Posterior cingulate gyrus (tissue), 11 donors: ENCODE measurements around the gene NUDC.
"Not testable (repeated sequence)": the region's sequence is repeated elsewhere in the genome, so short reads cannot be mapped to it uniquely, and the experiment has no call there.

ENCODE experiments used
- DNase-seq, 10 donors: peaks; one replicate each; pipeline versions ENCODE4 v3.0.0 to v3.0.0-alpha.2; 2020 to 2021; ENCODE audit warnings: mixed read lengths in 3 of 10
- intact Hi-C: fragments of 100-400 bp; cut with DNase I; formaldehyde crosslinking; loops from one replicate; pipeline ENCODE4 v1.15.1; 2023

NUDC gene

GRCh38 chr1:26921540-26922430 lies at the start of gene NUDC:
TSS of gene NUDC (plus strand) at chr1:26921743. CDS start at chr1:26921849, 106 bp downstream.
- intact Hi-C loops, result no loop called here
- DNase-seq, result peak; percentile 97 to 100 (median 98)

GRCh38 chr1:26873097-26873496 lies 48.4 kb upstream of the NUDC start:
- DNase-seq, intact Hi-C loops: not testable (repeated sequence)

- intact Hi-C loops, result loop anchor here (5.0 kb wide), 2 partner anchors 68 to 273 kb away; no protein-coding TSS in a partner anchor
- DNase-seq, result no peak
Measured at GRCh38 chr1:26874896-26875295, 46.6 kb upstream of the NUDC start.

- DNase-seq, result no peak
- intact Hi-C loops, result loop anchor here (5.0 kb wide), 2 partner anchors 70 to 275 kb away; no protein-coding TSS in a partner anchor
Measured at GRCh38 chr1:26877326-26877725, 44.2 kb upstream of the NUDC start.

- intact Hi-C loops, result loop anchor here (5.0 kb wide), 2 partner anchors 72 to 277 kb away; no protein-coding TSS in a partner anchor
- DNase-seq, result no peak
Measured at GRCh38 chr1:26879793-26880192, 41.8 kb upstream of the NUDC start.

DNA sequence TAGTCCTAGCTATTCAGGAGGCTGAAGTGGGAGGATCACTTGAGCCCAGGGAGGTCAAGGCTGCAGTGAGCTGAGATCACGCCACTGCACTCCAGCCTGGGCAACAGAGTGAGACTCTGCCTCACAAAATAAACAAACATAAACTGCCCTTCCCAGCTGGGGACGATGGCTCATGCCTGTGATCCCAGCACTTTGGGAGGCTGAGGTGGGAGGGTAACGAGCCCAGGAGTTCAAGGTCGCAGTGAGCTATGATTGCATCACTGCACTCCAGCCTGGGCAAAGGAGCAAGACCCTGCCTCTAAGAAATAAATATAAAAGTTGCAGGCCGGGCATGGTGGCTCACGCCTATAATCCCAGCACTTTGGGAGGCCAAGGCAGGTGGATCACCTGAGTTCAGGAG lies 39.9 kb upstream of the NUDC start:
- DNase-seq, intact Hi-C loops: not testable (repeated sequence)

GRCh38 chr1:26882696-26883463 lies 38.7 kb upstream of the NUDC start:
- intact Hi-C loops, result no loop called here
- DNase-seq, result no peak

DNA sequence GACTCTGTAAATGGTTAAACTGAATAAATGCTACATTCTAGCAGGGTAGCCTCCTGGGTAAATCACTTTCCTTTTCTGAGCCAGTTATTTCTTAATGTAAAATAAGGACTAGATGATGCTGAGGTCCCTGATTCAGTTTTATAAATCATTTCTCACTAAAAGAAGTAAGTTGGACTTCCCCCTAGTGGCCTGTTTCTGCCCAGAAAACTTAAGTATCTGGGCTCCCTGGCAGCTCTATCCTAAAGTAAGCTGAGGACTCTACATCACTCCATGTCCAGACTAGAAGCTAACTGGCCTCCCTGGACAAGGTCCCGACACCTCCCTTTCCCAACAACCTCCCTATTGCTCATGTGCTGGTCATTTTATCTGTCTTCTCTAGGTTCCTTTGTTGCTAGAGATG lies 34.4 kb upstream of the NUDC start:
- no peak for DNase-seq
- intact Hi-C loops, result no loop called here

GRCh38 chr1:26888231-26888630 lies 33.3 kb upstream of the NUDC start:
- intact Hi-C loops, result no loop called here
- DNase-seq, result no peak

DNA sequence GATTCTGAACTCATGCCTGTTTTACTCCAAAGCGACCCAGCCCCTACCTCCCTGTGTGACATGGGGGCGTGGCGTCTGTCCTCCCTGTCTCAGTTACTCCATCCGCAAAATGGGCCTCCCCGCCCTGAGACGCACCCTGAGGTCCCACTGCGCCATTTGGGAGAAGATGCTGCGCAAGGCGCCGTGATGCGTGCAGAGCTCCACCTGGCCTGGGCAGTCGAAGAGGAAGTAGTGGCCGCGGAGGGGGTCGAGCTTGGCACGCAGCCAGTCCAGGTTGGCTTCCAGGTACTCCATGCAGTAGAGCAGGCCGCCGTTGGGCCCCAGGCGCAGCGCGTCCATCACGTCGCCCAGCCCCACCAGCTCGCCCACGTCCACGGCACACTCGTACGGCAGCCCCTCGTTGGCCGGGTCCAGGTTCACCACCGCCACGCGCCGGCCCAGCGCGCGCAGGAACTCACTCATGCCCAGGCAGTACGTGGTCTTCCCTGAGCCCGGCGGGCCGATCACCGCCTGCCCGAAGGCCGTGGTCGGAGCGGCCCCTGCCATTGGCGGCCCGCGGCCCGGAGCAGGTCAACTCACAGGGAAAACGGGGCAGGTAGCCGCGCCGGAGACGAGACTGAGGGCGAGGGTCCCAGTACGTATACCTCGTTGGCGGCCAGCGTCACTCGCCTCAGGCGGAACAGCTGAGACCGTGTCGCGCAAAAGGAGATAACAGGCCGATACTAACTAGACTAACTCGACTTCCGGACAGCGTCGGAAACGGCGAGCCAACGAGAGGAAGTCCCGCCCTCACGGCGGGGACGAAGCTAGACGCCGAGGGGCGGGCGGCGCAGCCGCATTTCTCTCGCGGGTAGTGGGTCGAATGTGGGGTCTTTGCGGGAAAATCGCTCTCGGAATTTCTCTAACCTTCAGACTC lies 31.7 kb upstream of the NUDC start, which contains the start of gene GPN2:
Gene GPN2 (minus strand): TSS at position 733 of the 916 bp plus-strand sequence. CDS start 187 bp downstream, at position 546.
- peak; percentile 74 to 98 (median 85) for DNase-seq
- intact Hi-C loops, result no loop called here

- no peak for DNase-seq
- intact Hi-C loops, result no loop called here
Measured at GRCh38 chr1:26890467-26890796, 31.1 kb upstream of the NUDC start.

DNA sequence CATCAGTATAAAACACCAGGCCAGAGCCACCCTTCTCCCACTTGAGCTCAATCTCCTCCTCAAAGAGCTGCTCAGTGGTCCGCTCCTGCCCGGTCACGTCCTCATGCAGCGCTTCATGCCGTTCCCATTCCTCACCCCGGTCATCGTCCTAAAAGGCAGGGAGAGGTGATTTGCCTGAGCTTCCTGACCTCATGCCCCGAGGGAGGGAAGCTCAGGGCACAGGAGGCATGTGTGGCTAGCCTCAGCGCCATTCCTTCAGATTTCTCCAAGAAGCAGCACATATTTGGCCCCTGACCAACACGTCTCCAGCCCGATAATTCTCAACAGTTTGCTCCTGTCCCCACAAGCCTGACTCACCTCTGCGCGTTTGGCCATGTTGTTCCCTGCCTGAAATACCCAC lies 27.3 kb upstream of the NUDC start:
- intact Hi-C loops, result no loop called here
- peak in 1 of 10 donors; percentile 72 for DNase-seq

DNA sequence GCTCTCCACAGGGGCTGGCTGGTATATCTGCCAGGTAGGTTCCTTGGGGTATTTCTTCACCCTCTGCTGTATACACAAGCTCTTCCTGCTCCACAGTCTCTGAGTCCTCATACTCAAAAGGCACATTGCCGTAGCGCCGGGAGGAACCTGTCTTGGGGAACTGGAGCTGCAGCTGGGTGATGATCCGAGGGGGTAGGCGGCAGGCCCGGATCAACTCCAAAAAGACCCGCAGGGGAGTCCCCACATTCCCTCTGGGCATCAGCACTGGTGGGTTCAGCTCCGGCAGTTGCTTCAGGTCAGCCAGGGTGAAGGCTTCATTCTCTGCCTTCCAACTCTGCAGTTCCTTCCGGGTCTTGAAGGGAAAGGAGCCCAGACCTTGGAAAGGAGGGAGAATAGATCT lies 24.2 kb upstream of the NUDC start:
- DNase-seq, result peak in 1 of 10 donors; percentile 63
- intact Hi-C loops, result no loop called here

DNA sequence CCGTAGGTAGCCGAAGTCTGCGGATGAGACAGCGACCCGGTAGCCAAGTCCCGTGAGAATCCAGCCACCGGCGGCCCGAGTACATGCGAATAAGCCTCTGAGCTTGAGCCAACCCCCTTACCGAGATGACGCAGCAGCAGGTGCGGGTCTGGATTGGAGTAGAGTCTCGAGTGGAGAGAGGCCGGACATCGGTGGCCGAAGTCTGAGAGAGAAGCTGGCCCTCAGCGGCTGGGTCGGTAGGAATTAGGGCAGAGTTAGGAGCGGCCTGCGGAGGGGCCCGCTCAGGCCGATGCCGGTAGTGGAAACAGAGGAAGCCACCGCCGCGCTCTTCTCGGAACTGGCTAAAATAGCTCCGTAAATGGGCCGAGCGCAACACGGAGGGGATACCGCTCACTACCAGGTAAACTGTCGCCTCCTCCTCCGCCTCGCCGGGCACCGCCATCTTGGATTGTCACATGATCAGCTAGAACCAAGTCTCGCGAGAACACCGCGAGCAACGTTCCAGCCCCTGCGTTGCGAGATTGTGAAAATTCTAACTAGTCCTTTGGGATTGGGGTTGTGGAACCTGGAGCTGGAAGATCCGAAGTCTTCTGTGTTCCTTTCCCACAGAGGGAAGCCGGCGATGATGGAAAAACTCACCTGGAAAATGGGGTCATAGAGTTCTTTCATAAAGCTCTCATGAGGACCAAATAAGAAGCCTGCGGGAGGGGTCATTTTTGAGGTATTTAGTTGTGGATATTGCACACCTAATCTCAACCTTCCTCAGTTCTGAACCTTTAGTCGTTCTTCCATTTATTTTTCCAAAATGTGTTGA lies 21.3 kb upstream of the NUDC start, which contains the start of gene GPATCH3:
Gene GPATCH3 (minus strand): TSS at position 467 of the 814 bp plus-strand sequence. CDS start 25 bp downstream, at position 442.
- intact Hi-C loops, result no loop called here
- peak; percentile 85 to 98 (median 89) for DNase-seq

- intact Hi-C loops, result no loop called here
- DNase-seq, result peak in 1 of 10 donors; percentile 8
Measured at GRCh38 chr1:26900815-26901511, 20.6 kb upstream of the NUDC start.

- intact Hi-C loops, result no loop called here
- DNase-seq, result no peak
Measured at GRCh38 chr1:26907071-26907917, 14.2 kb upstream of the NUDC start.

- peak in 2 of 10 donors; percentile 25 to 82 for DNase-seq
- intact Hi-C loops, result no loop called here
Measured at GRCh38 chr1:26909951-26910342, 11.6 kb upstream of the NUDC start.
